GM12864 (cell line): ENCODE data around the gene KCNJ13.

Experiments
- DNase-seq: peaks from one replicate; pipeline ENCODE4 v3.0.0-alpha.2; 2011; ENCODE audit warnings: low read depth
- H3K4me3 ChIP-seq: 2 replicates; pipeline ENCODE4 v1.5.1; 2011; ENCODE audit warnings: mild to moderate bottlenecking, low read depth, low read length, control low read depth
- TF ChIP-seq, protein P1 (sequence below): IDR thresholded peaks from 2 replicates; pipeline ENCODE4 v1.5.1; 2011; ENCODE audit warnings: low read depth, mild to moderate bottlenecking, moderate library complexity, low read length, control low read depth, inconsistent platforms; ENCODE audit errors: missing control alignments

The KCNJ13 gene

DNA sequence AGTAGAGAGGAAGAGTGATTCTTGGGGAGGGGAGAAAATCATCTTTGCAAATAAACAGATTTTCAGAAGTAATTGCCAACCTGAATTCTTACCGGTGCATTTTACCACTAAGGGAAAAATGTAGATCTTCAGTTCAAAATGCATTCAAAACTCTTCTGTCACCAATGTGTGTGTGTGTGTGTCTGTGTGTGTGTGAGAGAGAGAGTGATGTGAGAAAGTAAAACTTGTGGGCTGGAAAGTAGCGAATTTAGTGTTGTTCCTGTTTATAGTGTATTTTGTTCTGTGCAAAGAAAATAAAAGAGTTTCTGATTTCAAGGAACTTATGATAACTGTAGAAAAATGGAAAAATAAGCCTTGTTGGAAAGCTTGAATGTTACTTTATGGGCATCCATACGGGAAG lies 27.0 kb downstream of the KCNJ13 start:
- TF ChIP-seq, protein P1, sequence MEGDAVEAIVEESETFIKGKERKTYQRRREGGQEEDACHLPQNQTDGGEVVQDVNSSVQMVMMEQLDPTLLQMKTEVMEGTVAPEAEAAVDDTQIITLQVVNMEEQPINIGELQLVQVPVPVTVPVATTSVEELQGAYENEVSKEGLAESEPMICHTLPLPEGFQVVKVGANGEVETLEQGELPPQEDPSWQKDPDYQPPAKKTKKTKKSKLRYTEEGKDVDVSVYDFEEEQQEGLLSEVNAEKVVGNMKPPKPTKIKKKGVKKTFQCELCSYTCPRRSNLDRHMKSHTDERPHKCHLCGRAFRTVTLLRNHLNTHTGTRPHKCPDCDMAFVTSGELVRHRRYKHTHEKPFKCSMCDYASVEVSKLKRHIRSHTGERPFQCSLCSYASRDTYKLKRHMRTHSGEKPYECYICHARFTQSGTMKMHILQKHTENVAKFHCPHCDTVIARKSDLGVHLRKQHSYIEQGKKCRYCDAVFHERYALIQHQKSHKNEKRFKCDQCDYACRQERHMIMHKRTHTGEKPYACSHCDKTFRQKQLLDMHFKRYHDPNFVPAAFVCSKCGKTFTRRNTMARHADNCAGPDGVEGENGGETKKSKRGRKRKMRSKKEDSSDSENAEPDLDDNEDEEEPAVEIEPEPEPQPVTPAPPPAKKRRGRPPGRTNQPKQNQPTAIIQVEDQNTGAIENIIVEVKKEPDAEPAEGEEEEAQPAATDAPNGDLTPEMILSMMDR = no peak
- DNase-seq = no peak
- no peak overlapping the region for H3K4me3 ChIP-seq

DNA sequence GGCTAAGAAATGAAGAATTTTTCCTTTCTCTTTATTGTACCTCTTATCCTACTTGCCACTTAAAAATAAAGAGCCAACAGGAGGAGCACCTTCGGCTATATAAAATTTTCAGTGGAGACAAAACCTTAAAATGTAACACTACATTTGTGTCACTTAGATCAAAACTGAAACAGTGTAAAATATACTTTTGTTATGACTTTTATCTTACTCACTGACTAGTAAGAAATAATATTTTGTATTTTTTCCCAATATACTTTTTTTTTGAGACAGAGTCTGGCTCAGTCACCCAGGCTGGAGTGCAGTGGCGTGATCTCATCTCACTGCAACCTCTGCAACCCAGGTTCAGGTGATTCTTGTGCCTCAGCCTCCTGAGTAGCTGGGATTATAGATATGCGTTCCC lies 28.3 kb downstream of the KCNJ13 start:
- TF ChIP-seq, protein P1 = no peak
- no peak overlapping the region for H3K4me3 ChIP-seq
- no peak for DNase-seq

DNA sequence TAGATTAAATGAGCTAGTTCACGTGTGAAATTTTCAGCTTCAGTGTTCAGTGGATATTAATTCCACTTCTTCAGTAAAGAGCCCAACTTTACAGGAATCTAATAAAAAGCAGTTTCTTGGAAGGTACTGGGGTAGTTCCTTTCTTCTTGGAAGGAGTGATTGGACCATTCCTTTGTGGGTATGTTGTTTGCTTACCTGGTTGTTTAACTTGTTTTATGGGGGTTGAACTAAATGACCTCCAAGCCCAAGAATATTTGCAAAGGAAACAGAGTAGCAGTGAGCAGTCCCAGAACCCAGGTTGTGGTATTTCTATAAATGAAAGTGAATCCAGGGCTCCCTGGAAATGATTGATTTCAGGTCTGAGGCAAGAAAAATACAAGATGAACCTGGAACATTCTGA lies 31.4 kb downstream of the KCNJ13 start:
- no peak for DNase-seq
- H3K4me3 ChIP-seq = no peak overlapping the region
- TF ChIP-seq, protein P1 = no peak

DNA sequence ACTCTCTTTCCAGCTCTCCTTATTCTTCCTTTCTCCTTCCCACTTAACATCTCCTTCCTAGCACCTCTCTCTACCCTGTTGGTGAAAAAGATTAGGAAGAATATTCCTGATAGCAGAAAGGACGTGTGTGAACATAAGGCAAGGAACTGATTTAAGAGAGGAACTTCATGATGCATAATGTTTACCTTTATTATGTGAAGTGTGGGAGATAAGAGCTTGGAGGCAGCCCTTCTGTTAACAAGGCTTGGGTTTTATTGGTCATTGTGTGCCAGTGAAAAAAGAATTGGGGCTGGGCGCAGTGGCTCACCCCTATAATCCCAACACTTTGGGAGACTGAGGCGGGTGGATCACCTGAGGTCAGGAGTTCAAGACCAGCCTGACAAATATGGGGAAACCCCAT lies 34.4 kb downstream of the KCNJ13 start:
- no peak overlapping the region for H3K4me3 ChIP-seq
- TF ChIP-seq, protein P1 = no peak
- DNase-seq = no peak

DNA sequence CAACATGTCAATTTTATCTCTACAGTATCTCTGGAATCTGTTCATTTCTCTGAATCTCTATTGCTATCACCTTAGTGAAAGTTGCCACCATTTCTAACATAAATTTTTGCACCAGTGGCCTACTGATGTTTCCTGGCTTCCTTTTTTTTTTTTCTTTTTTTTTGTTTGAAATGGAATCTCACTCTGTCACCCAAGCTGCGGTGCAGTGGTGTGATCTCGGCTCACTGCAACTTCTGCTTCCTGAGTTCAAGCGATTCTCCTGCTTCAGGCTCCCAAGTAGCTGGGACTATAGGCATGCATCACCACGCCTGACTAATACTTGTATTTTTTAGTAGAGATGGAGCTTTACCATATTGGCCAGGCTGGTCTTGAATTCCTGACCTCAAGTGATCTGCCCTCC lies 35.1 kb downstream of the KCNJ13 start:
- TF ChIP-seq, protein P1 = no peak
- DNase-seq = no peak
- H3K4me3 ChIP-seq = no peak overlapping the region

DNA sequence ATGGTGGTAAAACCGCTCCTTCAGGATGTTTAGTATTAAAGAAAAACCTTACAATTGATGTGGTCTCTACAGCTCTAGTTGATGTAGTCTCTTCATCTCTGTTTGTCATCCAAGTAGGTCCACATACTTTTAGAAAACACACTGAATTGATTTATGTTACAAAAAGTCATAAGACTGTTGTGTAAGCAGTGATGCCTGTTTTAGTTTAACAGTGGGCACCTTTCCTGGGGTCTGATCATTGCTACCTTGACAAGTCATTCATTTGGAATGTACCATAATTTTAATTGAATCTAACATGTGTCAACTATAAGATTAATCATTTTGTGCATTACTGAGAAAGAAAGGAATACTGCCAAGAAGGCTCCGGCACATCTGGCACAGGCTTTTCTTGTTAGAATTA lies 44.9 kb downstream of the KCNJ13 start:
- no peak for DNase-seq
- TF ChIP-seq, protein P1 = no peak
- no peak overlapping the region for H3K4me3 ChIP-seq

DNA sequence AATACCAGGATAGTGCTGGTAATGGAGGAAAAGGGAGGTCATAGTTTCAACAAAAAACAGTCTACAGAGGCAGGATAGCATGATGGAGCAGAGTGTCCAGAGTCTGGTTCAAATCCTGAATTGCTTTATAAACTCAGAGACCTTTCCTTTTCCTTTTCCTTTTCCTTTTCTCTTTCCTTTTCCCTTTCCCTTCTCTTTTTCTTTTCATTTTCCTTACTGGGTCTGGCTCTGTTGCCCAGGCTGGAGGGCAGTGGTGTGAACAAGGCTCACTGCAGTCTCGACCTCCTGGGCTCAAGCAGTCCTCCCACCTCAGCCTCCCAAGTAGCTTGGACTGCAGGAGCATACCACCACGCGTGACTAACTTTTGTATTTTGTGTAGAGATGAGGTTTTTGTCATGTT lies 47.6 kb downstream of the KCNJ13 start:
- TF ChIP-seq, protein P1 = no peak
- DNase-seq = no peak
- H3K4me3 ChIP-seq = no peak overlapping the region
